B cell (primary cell): Measurements from ENCODE around the gene PAFAH2. TPM values are rescaled to one million over a fixed set of nuclear protein-coding genes. Genes with fewer than 3 reads are reported as not detected.

Experiments
- ATAC-seq: fragments of 200-7000 bp; cut with Tn5 transposase; one replicate; pipeline ENCODE4 v1.10.0; 2021; ENCODE audit warnings: low read depth, mild to moderate bottlenecking, moderate number of reproducible peaks, moderate library complexity
- CTCF ChIA-PET: fragments of 350-600 bp; sonication (Branson Sonifier 250); formaldehyde crosslinking; loops from one replicate; lab custom pipeline; 2021; ENCODE audit warnings: antibody characterized with exemption, inconsistent platforms; lab: Charles Lee
- POLR2A ChIA-PET: fragments of 350-600 bp; sonication (Branson Sonifier 250); formaldehyde crosslinking; loops from one replicate; lab custom pipeline; 2021; ENCODE audit warnings: antibody characterized with exemption; lab: Charles Lee
- DNase-seq: peaks from one replicate; pipeline ENCODE4 v3.0.0; 2013
- H2AFZ ChIP-seq: 2 replicates; pipeline ENCODE4 v1.6.1; 2012; ENCODE audit warnings: mild to moderate bottlenecking, low read depth, low read length; ENCODE audit not compliant: insufficient read depth, poor library complexity, severe bottlenecking
- H3K27ac ChIP-seq, 2 donors: 1 replicate in 1 of 2; 2 replicates in 1 of 2; pipeline ENCODE4 v1.5.1; 2012 to 2013; ENCODE audit warnings: low read length in 2 of 2, mild to moderate bottlenecking in 2 of 2, moderate library complexity in 1 of 2
- H3K27me3 ChIP-seq, 4 experiments: fragments of 200-600 bp in 1 of 4; sonication (generic) in 1 of 4; replicated peaks in 1 of 4; 1 replicate in 2 of 4; 2 replicates in 2 of 4; pipeline versions ENCODE4 v1.6.1 to v1.7.0; 2013 to 2016; ENCODE audit warnings: low read length in 3 of 4, mild to moderate bottlenecking in 2 of 4, mixed read lengths in 1 of 4, moderate library complexity in 1 of 4; ENCODE audit not compliant: insufficient read depth in 4 of 4, control insufficient read depth in 3 of 4; ENCODE audit errors: control extremely low read depth in 1 of 4
- H3K36me3 ChIP-seq, 2 experiments: replicated peaks in 1 of 2; 1 replicate in 1 of 2; 2 replicates in 1 of 2; pipeline versions ENCODE4 v1.6.1 to v1.7.1; 2013; ENCODE audit warnings: low read length in 1 of 2; ENCODE audit not compliant: insufficient read depth in 2 of 2, control insufficient read depth in 1 of 2; ENCODE audit errors: control extremely low read depth in 1 of 2, extremely low read depth in 1 of 2
- H3K4me1 ChIP-seq, 2 donors: fragments of 200-600 bp in 1 of 2; sonication (generic) in 1 of 2; 1 replicate in 1 of 2; 2 replicates in 1 of 2; pipeline versions ENCODE4 v1.5.1 to v1.6.1; 2013 to 2017; ENCODE audit warnings: low read length in 2 of 2; ENCODE audit not compliant: control insufficient read depth in 2 of 2, insufficient read depth in 2 of 2
- H3K4me2 ChIP-seq: replicated peaks from 2 replicates; pipeline ENCODE3; 2012; ENCODE audit warnings: mild to moderate bottlenecking, low read depth, low read length; ENCODE audit not compliant: poor library complexity, severe bottlenecking
- H3K4me3 ChIP-seq, 5 experiments: fragments of 200-600 bp in 1 of 5; sonication (generic) in 1 of 5; 1 replicate in 3 of 5; 2 replicates in 2 of 5; pipeline versions ENCODE4 v1.5.1 to v1.7.0; 2011 to 2016; ENCODE audit warnings: low read length in 4 of 5, mild to moderate bottlenecking in 4 of 5, low read depth in 2 of 5, control low read depth in 1 of 5, moderate library complexity in 1 of 5; ENCODE audit not compliant: insufficient read depth in 1 of 5; ENCODE audit errors: control extremely low read depth in 1 of 5, extremely low read depth in 1 of 5
- H3K79me2 ChIP-seq: fragments of 200-600 bp; sonication (generic); one replicate; pipeline ENCODE4 v1.6.0; 2016; ENCODE audit warnings: low read length; ENCODE audit not compliant: control insufficient read depth, insufficient read depth
- H3K9ac ChIP-seq: fragments of 200-600 bp; sonication (generic); 2 replicates; pipeline ENCODE4 v1.6.1; 2017; ENCODE audit warnings: mild to moderate bottlenecking, low read length, moderate library complexity
- H3K9me3 ChIP-seq, 3 donors: one replicate each; pipeline versions ENCODE4 v1.6.1 to v1.7.1; 2013; ENCODE audit warnings: low read length in 2 of 3; ENCODE audit not compliant: control insufficient read depth in 2 of 3, insufficient read depth in 1 of 3; ENCODE audit errors: control extremely low read depth in 1 of 3
- H4K20me1 ChIP-seq: 2 replicates; pipeline ENCODE4 v1.6.0; 2012; ENCODE audit warnings: mild to moderate bottlenecking, low read length; ENCODE audit not compliant: insufficient read depth, control insufficient read depth, poor library complexity, severe bottlenecking
- H3K27ac Mint-ChIP-seq: one replicate; pipeline ENCODE4 v1.8.0; 2021; ENCODE audit warnings: mixed read lengths
- H3K27me3 Mint-ChIP-seq: one replicate; pipeline ENCODE4 v1.8.0; 2021; ENCODE audit warnings: mixed read lengths
- H3K4me1 Mint-ChIP-seq: one replicate; pipeline ENCODE4 v1.8.0; 2021; ENCODE audit warnings: mixed read lengths
- H3K4me3 Mint-ChIP-seq: one replicate; pipeline ENCODE4 v1.8.0; 2021; ENCODE audit warnings: mixed read lengths
- H3K9me3 Mint-ChIP-seq: one replicate; pipeline ENCODE4 v1.8.0; 2022; ENCODE audit warnings: mixed read lengths; ENCODE audit not compliant: insufficient read depth
- EZH2 ChIP-seq: IDR thresholded peaks from 2 replicates; pipeline ENCODE4 v1.6.1; 2012; ENCODE audit warnings: borderline replicate concordance, low read depth, mild to moderate bottlenecking, moderate library complexity, low read length; ENCODE audit not compliant: insufficient read depth, poor library complexity, severe bottlenecking
- WGBS: methylation state at CpG from one replicate; pipeline ENCODE4 v1.1.5; 2013; ENCODE audit warnings: missing lambda C conversion rate; ENCODE audit not compliant: insufficient coverage; 5-methylcytosine and 5-hydroxymethylcytosine counted together
- intact Hi-C: fragments of 100-400 bp; cut with micrococcal nuclease; formaldehyde crosslinking; loops from one replicate; pipeline ENCODE4 v1.10.0; 2022
- polyA plus RNA-seq: library from polyadenylated mRNA; depleted of rRNA; stranded (reverse); fragments of >200 nt; gene quantifications from 2 replicates; pipeline ENCODE4 v1.2.3, GENCODE V29; 2012
- total RNA-seq, 2 donors: library from RNA; stranded (reverse); fragments of 120-200 nt in 1 of 2; gene quantifications; 1 replicate in 1 of 2; 2 replicates in 1 of 2; pipeline versions ENCODE4 v1.2.3 to v1.2.4, GENCODE V29; 2013 to 2022
- TF ChIP-seq, protein P1 (sequence below): fragments of 200-600 bp; IDR thresholded peaks from one replicate; pipeline ENCODE4 v1.8.0; 2022; ENCODE audit warnings: antibody characterized with exemption, mild to moderate bottlenecking

Gene PAFAH2
- total and polyA plus RNA-seq, 2 donors (not counting 1 experiment from before 2014, with no cell fraction given), result 5.1 to 8.8 TPM

DNA sequence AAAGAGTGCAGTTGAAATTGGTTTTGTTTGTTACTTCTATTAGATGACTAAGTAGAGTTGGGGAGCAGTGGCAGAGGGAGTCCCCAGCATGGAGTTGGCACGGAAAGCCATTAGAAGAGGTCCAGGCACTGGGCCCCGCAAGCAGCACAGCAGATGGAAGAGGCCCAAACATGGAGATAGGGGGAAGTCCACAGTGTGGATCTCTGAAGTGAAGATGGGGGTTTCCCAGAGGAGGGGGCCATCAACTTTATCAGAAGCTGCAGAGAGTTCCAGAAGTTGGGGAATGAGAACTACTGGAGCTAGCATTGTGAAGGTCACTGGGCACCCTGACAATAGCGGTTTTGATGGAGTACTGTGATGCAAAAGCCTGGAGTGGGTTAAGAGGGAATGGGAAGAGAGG lies 30.6 kb downstream of the PAFAH2 start:
- TF ChIP-seq, protein P1, sequence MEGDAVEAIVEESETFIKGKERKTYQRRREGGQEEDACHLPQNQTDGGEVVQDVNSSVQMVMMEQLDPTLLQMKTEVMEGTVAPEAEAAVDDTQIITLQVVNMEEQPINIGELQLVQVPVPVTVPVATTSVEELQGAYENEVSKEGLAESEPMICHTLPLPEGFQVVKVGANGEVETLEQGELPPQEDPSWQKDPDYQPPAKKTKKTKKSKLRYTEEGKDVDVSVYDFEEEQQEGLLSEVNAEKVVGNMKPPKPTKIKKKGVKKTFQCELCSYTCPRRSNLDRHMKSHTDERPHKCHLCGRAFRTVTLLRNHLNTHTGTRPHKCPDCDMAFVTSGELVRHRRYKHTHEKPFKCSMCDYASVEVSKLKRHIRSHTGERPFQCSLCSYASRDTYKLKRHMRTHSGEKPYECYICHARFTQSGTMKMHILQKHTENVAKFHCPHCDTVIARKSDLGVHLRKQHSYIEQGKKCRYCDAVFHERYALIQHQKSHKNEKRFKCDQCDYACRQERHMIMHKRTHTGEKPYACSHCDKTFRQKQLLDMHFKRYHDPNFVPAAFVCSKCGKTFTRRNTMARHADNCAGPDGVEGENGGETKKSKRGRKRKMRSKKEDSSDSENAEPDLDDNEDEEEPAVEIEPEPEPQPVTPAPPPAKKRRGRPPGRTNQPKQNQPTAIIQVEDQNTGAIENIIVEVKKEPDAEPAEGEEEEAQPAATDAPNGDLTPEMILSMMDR, result no peak
- no peak for TF ChIP-seq EZH2
- H3K9me3 Mint-ChIP-seq, result no peaks in the 10 kb centered on the region
- ChIA-PET POLR2A (interaction anchor here (0.7 kb wide), 1 partner anchor 67 kb away, joined by 4 read pairs; no protein-coding TSS in a partner anchor), CTCF (interaction anchor here (1.4 kb wide), 1 partner anchor 137 kb away, joined by 4 read pairs; no protein-coding TSS in a partner anchor)
- no peak overlapping the region for H3K4me3 Mint-ChIP-seq
- 100% methylated on average over 3 of the region's 3 CpGs for WGBS
- peaks cover 0 to 24% of the 10 kb centered on the region in 2 experiments for H3K36me3 ChIP-seq
- no peaks in the 10 kb centered on the region for H3K9me3 ChIP-seq
- no peak overlapping the region for H3K27ac ChIP-seq
- H3K27me3 Mint-ChIP-seq, result no peaks in the 10 kb centered on the region
- no peak overlapping the region for H3K4me2 ChIP-seq
- DNase-seq, result no peak
- ATAC-seq, result no peak
- H3K4me3 ChIP-seq, result no peak overlapping the region
- H2AFZ ChIP-seq, result no peak overlapping the region
- intact Hi-C loops, result no loop called here
- no peaks in the 10 kb centered on the region for H3K79me2 ChIP-seq
- no peak overlapping the region for H3K9ac ChIP-seq
- H3K4me1 ChIP-seq, result peaks cover 13 to 20% of the 10 kb centered on the region in 2 donors
- H3K27ac Mint-ChIP-seq, result no peak overlapping the region
- H4K20me1 ChIP-seq, result no peaks in the 10 kb centered on the region
- peaks cover 24% of the 10 kb centered on the region for H3K4me1 Mint-ChIP-seq
- H3K27me3 ChIP-seq, result no peaks in the 10 kb centered on the region

DNA sequence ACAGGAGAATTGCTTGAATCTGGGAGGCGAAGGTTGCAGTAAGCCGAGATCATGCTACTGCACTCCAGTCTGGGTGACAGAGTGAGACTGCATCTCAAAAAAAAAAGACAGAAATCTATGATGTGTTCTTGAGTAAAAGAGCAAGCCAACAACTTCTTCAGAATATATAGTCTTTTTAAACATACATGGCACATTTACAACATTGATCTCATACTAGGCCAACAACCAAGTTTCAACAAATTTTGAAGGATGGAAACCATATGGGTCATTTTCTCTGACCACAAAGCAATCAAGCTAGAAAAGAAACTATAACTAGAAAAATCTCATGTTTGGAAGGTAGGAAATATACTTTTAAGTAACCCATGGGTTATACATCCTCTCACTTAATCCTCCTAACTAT lies 38.3 kb downstream of the PAFAH2 start:
- Mint-ChIP-seq H3K27ac (no peak overlapping the region), H3K27me3 (no peaks in the 10 kb centered on the region), H3K4me3 (no peak overlapping the region), H3K9me3 (no peaks in the 10 kb centered on the region), H3K4me1 (no peaks in the 10 kb centered on the region)
- ATAC-seq (no peak), DNase-seq (no peak)
- Histone ChIP-seq H3K79me2 (no peaks in the 10 kb centered on the region), H3K9me3 (peaks cover 0 to 12% (median 3%) of the 10 kb centered on the region in 3 donors), H3K27me3 (no peaks in the 10 kb centered on the region), H4K20me1 (no peaks in the 10 kb centered on the region), H3K4me2 (no peak overlapping the region), H3K4me1 (no peaks in the 10 kb centered on the region), H3K9ac (no peak overlapping the region), H3K27ac (no peak overlapping the region), H3K4me3 (no peak overlapping the region), H2AFZ (no peak overlapping the region), H3K36me3 (peaks cover 0 to 44% of the 10 kb centered on the region in 2 experiments)
- CTCF ChIA-PET, result interaction anchor here (0.6 to 0.9 kb wide), 2 partner anchors 10 to 21 kb away, joined by 4 read pairs; no protein-coding TSS in a partner anchor
- 100% methylated on average over 2 of the region's 2 CpGs for WGBS
- POLR2A ChIA-PET, result no interaction called here
- TF ChIP-seq, protein P1, result no peak
- no peak for TF ChIP-seq EZH2
- intact Hi-C loops, result no loop called here
